GM19438 (cell line): ENCODE measurements around the gene LIF.
"Not testable (repeated sequence)": the region's sequence is repeated elsewhere in the genome, so short reads cannot be mapped to it uniquely, and the experiment has no call there.

Experiments
- ATAC-seq: cut with Tn5 transposase; IDR thresholded peaks from one replicate; pipeline ENCODE4 v1.9.1; 2021; ENCODE audit warnings: low read depth; ENCODE audit not compliant: unreplicated experiment

The LIF gene

GRCh38 chr22:30245181-30245984 is 1.2 kb downstream of the LIF start:
- ATAC-seq = no peak

GRCh38 chr22:30244641-30245040 is 1.9 kb downstream of the LIF start:
- ATAC-seq = no peak

GRCh38 chr22:30244066-30244465 is 2.5 kb downstream of the LIF start:
- no peak for ATAC-seq

GRCh38 chr22:30243661-30244060 is 2.9 kb downstream of the LIF start:
- no peak for ATAC-seq

- ATAC-seq = no peak
These were observed 4.8 kb downstream of the LIF start for GRCh38 chr22:30241576-30242371.

- no peak for ATAC-seq
These were observed 5.8 kb downstream of the LIF start for GRCh38 chr22:30240541-30241417.

- ATAC-seq = no peak
These were observed 6.8 kb downstream of the LIF start for GRCh38 chr22:30239488-30240405.

- no peak for ATAC-seq
These were observed 7.7 kb downstream of the LIF start for GRCh38 chr22:30238661-30239487.

GRCh38 chr22:30238136-30238535 is 8.4 kb downstream of the LIF start:
- no peak for ATAC-seq

GRCh38 chr22:30236875-30237274 is 9.7 kb downstream of the LIF start:
- ATAC-seq = no peak

- ATAC-seq = no peak
These were observed 10.8 kb downstream of the LIF start for GRCh38 chr22:30235687-30236170.

- no peak for ATAC-seq
These were observed 11.6 kb downstream of the LIF start for GRCh38 chr22:30234786-30235470.

- ATAC-seq = not testable (repeated sequence)
These were observed 12.2 kb downstream of the LIF start for GRCh38 chr22:30234325-30234724.

GRCh38 chr22:30233582-30233981 is 13.0 kb downstream of the LIF start:
- no peak for ATAC-seq

GRCh38 chr22:30232716-30233218 is 13.8 kb downstream of the LIF start:
- no peak for ATAC-seq

- no peak for ATAC-seq
These were observed 15.6 kb downstream of the LIF start for GRCh38 chr22:30230787-30231461.

- no peak for ATAC-seq
These were observed 16.2 kb downstream of the LIF start for GRCh38 chr22:30230330-30230729.
